ENCODE data around the gene NOC4L. TPM values are rescaled to one million over a fixed set of nuclear protein-coding genes. Genes with fewer than 3 reads are reported as not detected.
A peak's percentile ranks its signal among the peaks of the same experiment; 100 is the strongest.
"Not testable (repeated sequence)": the region's sequence is repeated elsewhere in the genome, so short reads cannot be mapped to it uniquely, and the experiment has no call there.

NOC4L gene
- total and polyA plus RNA-seq, 7 donors: 7.9 to 36.7 (median 25.7) TPM

DNA sequence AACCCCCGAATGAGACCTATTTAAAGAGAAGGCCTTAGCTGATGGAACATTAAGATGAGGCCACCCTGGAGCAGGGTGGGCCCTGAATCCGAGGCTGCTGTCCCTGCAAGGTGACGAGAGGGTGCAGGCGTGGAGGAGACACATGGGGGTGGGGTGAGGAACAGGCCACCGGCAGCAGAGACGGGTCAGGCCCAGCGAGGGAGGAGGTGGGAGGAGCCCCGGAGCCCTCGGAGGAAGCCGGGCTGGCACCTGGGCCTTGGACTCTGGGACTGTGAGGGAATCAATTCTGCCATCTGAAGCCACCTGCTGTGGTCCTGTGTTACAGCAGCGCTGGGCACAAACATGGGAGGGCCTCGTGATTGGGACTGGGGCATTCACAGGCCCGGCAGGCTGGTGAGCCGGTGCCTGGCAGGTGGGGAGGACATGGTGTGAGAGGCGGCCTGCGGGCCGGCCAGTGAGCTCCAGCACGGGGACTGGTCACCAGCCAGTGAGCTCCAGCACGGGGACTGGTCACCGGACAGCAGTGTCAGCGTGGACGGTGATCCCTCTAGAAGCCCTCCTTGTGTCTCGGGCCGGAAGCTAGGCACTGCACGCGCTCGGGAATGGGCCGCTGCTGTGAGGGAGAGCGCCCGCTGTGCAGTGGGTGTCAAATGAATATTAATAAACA, 46.7 kb downstream of the NOC4L start:
- intact Hi-C loops (cut with DNase I): no loop called here

DNA sequence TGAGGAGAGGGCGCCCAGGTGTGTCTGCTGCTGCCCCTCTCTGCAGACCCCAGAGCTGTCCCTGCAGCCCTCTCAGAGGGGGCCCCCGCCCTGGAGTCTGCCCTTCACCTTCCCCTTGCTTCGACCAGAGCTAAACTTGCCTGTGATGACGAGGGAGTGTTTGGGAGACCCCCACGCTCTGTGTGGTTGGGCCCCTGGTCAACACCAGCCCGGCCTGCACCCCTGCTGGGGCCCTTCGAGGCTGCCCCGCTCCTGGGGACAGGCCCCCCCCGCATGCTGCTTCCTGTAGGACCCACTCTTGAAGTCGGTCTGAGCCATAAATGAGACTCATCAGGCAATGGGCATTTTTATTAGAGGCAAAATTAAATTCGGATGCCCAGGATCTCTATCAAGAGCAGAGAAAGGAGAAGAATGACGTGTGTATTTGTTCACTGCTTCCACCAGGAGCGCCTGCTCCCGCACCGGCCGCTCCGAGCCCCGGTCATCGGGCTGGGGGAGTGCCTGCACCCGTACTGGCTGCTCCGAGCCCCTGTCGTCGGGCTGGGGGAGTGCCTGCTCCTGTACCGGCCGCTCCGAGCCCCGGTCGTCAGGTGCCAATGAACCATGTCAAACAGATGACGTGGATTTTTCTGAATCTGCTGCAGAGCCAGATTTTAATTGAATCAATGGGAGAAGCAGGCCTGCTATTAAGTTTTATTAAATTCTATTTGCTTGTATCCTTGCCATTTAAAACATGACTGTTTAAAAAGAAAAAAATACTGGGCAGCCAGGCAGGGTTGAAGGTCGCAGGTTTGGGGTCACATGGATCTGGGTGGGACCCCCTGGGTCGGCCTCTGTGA, 47.7 kb downstream of the NOC4L start:
- H3K4me1 ChIP-seq: peaks cover 10% of the 10 kb centered on the region
- 70 to 77% (median 77%) methylated on average over 31 of the region's 31 CpGs for WGBS, 3 donors
- H3K27me3 ChIP-seq (ENCODE audit: insufficient read depth in 3 of 3, low read length in 2 of 3): peaks cover 0 to 10% (median 7%) of the 10 kb centered on the region in 3 donors
- H3K36me3 ChIP-seq (ENCODE audit: insufficient read depth in 1 of 2, low read depth in 1 of 2): no peaks in the 10 kb centered on the region
- H3K27ac ChIP-seq: no peak overlapping the region
- H3K4me3 ChIP-seq: no peak overlapping the region
- H3K9me3 ChIP-seq: no peaks in the 10 kb centered on the region
- TF ChIP-seq, protein P1, sequence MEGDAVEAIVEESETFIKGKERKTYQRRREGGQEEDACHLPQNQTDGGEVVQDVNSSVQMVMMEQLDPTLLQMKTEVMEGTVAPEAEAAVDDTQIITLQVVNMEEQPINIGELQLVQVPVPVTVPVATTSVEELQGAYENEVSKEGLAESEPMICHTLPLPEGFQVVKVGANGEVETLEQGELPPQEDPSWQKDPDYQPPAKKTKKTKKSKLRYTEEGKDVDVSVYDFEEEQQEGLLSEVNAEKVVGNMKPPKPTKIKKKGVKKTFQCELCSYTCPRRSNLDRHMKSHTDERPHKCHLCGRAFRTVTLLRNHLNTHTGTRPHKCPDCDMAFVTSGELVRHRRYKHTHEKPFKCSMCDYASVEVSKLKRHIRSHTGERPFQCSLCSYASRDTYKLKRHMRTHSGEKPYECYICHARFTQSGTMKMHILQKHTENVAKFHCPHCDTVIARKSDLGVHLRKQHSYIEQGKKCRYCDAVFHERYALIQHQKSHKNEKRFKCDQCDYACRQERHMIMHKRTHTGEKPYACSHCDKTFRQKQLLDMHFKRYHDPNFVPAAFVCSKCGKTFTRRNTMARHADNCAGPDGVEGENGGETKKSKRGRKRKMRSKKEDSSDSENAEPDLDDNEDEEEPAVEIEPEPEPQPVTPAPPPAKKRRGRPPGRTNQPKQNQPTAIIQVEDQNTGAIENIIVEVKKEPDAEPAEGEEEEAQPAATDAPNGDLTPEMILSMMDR (IDR thresholded peaks at IDR 0.05): no peak
- intact Hi-C loops (cut with DNase I): no loop called here
- DNase-seq (no peak), ATAC-seq (no peak)

More for the DNA sequence above, 46.7 kb downstream of the NOC4L start:
- Histone ChIP-seq H3K27ac (no peak overlapping the region), H3K9me3 (no peaks in the 10 kb centered on the region), H3K36me3 (ENCODE audit: insufficient read depth in 1 of 2, low read depth in 1 of 2) (no peaks in the 10 kb centered on the region), H3K4me3 (peak overlapping the region; percentile 84), H3K4me1 (peaks cover 10% of the 10 kb centered on the region), H3K27me3 (ENCODE audit: insufficient read depth in 3 of 3, low read length in 2 of 3) (peaks cover 0 to 10% (median 6%) of the 10 kb centered on the region in 3 donors)
- TF ChIP-seq, protein P1 (IDR thresholded peaks at IDR 0.05): no peak
- no peak for ATAC-seq
- WGBS, 3 donors: 77 to 85% (median 80%) methylated on average over 30 of the region's 30 CpGs
- no peak for DNase-seq

DNA sequence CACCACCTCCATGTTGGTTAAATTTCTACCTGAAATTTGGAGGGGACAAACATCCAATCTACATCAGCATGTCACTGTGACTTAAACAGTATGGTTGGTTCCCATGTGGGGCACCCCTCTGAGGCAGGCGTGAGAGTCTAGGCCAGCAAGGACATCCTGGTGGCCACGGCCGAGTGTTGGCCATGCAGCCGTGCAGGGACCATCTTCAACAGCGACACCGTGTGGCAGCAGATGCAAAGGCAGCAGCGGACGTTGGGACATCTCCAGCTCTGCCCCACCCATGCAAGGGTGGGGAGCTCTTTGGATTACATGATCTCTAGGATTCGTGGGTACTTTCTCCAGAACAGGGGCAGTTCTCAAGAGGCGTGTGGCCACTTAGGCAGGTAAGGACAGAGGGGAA, 49.8 kb downstream of the NOC4L start:
- Histone ChIP-seq H3K4me3 (no peak overlapping the region), H3K4me1 (peaks cover 10% of the 10 kb centered on the region), H3K27me3 (ENCODE audit: insufficient read depth in 3 of 3, low read length in 2 of 3) (peaks cover 0 to 16% (median 13%) of the 10 kb centered on the region in 3 donors), H3K27ac (no peak overlapping the region), H3K36me3 (ENCODE audit: insufficient read depth in 1 of 2, low read depth in 1 of 2) (no peaks in the 10 kb centered on the region), H3K9me3 (no peaks in the 10 kb centered on the region)
- intact Hi-C loops (cut with DNase I): no loop called here
- DNase-seq (no peak), ATAC-seq (no peak)
- 57 to 63% (median 62%) methylated on average over 10 of the region's 10 CpGs for WGBS, 3 donors
- TF ChIP-seq, protein P1 (IDR thresholded peaks at IDR 0.05): no peak

DNA sequence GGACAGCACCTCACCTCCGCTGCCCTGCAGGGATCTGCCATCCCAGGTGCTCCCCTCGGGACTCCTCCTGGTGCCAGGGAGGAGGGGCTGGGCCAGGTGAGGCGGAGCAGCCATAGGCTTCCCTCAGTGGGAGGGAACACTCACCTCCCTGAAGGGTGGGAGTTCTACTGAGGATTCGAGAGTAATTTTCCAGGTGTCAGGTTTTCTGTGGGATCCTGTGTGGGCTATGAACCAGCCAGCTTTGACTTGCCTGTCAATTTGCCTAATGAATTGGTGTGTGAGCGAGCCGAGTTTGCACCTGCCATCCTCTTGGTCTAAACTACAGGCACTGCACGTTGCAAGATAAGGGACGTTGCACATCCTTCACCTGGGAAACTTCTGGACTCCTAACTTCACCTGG, 50.3 kb downstream of the NOC4L start:
- H3K27ac ChIP-seq: no peak overlapping the region
- H3K9me3 ChIP-seq: no peaks in the 10 kb centered on the region
- ATAC-seq (no peak), DNase-seq (no peak)
- peaks cover 10% of the 10 kb centered on the region for H3K4me1 ChIP-seq
- intact Hi-C loops (cut with DNase I): no loop called here
- peaks cover 0 to 19% (median 18%) of the 10 kb centered on the region in 3 donors for H3K27me3 ChIP-seq (ENCODE audit: insufficient read depth in 3 of 3, low read length in 2 of 3)
- H3K4me3 ChIP-seq: no peak overlapping the region
- TF ChIP-seq, protein P1 (IDR thresholded peaks at IDR 0.05): no peak
- WGBS, 3 donors: 79 to 82% (median 81%) methylated on average over 8 of the region's 8 CpGs
- no peaks in the 10 kb centered on the region for H3K36me3 ChIP-seq (ENCODE audit: insufficient read depth in 1 of 2, low read depth in 1 of 2)

DNA sequence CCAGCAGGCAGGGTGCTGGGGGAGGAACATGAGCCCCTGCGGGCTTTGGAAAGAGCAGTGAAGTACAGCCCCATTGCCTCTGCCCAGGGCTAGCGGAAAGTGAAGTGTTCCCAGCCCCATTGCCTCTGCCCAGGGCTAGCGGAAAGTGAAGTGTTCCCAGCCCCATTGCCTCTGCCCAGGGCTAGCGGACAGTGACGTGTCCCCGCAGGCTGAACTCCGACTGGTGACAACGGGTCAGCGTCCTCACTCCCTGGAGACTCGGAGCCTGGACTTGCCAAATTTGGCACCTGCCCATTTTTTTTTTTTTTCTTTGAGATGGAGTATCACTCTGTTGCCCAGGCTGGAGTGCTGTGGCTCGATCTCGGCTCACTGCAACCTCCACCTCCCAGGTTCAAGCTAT, 51.0 kb downstream of the NOC4L start:
- intact Hi-C loops (cut with DNase I); DNase-seq; H3K4me1 ChIP-seq; H3K9me3 ChIP-seq; H3K36me3 ChIP-seq (ENCODE audit: insufficient read depth in 1 of 2, low read depth in 1 of 2); H3K27ac ChIP-seq; H3K4me3 ChIP-seq; ATAC-seq: not testable (repeated sequence)
- H3K27me3 ChIP-seq (ENCODE audit: insufficient read depth in 3 of 3, low read length in 2 of 3): peaks cover 0 to 25% (median 19%) of the 10 kb centered on the region in 3 donors
- WGBS, 3 donors: 49 to 58% (median 53%) methylated on average over 12 of the region's 12 CpGs
